HG03342 (cell line): Measurements from ENCODE around the gene MSI2.
A peak's percentile ranks its signal among the peaks of the same experiment; 100 is the strongest.

Experiments used
- ATAC-seq: cut with Tn5 transposase; IDR thresholded peaks from one replicate; pipeline ENCODE4 v1.9.1; 2021; ENCODE audit warnings: mild to moderate bottlenecking, moderate library complexity; ENCODE audit not compliant: unreplicated experiment

Gene MSI2

GRCh38 chr17:57665696-57666095, 409.4 kb downstream of the MSI2 start:
- ATAC-seq = no peak

DNA sequence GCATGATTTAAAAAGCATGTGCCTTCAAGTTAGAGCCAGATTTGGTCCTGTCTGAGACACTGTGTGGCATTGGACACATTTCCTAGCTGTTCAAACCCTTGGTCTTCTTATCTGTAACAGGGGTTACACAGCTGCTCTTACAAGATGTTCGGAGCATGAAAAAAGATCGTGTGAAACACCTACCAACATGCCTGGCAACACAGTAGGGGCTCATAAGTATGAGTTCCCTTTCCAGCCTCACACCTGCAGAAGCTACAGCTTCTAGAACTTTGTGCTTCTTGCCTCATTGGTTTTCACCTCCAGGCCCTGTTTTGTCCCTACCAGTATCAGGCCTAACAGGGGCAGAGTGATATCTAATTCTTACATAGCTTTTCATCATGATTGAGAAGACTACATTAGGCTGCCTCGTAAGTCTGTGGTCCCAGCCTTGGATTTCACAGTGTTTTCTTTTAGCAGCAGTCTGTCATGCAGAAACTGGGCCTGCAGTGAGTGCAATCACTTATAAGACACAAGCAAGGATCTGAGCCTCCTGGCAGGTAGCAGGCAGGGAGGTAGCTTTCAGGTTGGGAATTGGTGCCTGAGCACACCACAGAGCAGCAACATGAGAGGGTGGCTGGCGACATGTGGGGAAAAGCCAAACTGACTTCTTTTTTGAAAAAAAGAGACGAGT, 410.0 kb downstream of the MSI2 start:
- ATAC-seq = no peak

GRCh38 chr17:57666946-57667345, 410.6 kb downstream of the MSI2 start:
- no peak for ATAC-seq

DNA sequence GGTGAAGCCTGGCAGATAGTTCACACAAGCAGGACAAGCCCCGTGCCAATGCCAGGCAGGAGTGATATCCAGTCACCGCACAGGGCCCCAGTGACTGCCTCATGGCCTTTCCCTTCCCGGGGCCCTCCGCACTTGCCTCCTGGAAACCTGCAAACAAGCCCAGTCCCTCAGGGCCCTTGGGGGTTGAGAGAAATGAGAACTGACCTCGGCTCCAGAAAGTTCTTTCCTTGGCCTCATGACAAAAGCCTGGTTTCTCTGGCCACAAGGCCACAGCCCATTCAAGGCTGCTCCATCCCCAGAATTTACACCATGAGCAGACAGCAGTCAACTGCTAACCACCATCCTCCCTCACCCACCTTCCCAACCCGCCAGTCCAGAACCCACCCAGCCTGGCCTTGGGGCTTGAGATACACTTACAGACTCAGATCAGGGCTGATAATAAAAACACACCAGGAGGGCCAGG, 411.2 kb downstream of the MSI2 start:
- ATAC-seq = no peak

- ATAC-seq = no peak
Measured at GRCh38 chr17:57668332-57668731, 412.0 kb downstream of the MSI2 start.

- no peak for ATAC-seq
Measured at GRCh38 chr17:57669671-57670529, 413.6 kb downstream of the MSI2 start.

DNA sequence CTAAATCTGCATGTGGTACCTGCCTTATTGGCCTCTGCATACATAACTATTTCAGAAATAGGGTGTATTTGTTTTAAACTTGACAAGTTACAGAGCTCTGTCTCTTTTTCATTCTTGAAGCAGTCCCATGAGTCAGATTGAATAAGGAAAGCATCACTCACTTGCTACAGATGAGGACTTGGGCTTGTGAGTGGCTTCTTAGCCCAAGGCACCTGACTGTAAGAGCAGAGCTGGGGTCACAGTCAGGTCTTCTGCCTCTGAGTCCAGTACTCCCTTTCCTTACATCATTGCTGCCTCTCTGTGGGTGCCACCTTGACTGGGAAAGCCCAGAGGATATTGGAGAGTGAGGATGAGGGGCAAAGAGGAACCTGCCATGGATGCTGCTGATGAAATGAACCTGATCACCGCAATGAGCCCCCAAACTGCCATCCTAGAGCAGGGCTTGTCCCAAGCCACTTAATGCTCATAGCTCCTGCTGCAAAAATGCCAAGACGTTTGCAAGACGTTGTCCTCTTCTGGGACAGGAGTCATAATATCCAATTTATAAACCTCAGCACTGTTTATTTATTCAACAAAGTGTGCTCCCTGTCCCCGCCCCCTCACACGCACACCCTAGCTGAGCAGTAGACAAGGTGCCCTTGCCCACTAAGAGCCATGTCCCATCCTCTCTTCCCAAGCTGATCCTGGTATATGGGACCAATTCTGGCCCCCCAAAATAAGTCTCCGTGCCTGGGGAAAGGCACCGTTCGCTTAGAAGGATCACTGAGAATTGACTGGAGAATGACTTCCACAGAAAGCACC, 414.6 kb downstream of the MSI2 start:
- no peak for ATAC-seq

GRCh38 chr17:57671667-57672632, 415.6 kb downstream of the MSI2 start:
- peak; percentile 77 for ATAC-seq

DNA sequence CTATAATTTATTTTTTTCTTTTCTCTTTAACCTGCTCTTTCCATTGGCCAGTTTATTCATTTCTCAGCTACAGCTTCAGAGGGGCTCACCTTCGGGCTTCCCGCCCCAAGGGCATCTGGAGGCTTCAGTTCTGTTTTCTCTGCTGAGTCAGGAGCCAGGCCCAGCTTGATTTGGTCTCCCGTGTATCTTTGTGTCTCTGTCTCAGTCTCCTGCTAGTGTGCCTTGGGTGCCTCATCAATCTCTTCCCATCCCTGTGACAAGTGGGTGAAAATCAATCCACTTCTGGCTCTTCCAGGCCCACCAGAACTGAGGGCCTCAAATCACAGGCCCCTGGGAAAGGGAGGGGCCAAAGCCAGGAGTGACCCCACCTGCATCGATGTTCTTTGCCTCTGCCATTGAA, 416.6 kb downstream of the MSI2 start:
- ATAC-seq = no peak

DNA sequence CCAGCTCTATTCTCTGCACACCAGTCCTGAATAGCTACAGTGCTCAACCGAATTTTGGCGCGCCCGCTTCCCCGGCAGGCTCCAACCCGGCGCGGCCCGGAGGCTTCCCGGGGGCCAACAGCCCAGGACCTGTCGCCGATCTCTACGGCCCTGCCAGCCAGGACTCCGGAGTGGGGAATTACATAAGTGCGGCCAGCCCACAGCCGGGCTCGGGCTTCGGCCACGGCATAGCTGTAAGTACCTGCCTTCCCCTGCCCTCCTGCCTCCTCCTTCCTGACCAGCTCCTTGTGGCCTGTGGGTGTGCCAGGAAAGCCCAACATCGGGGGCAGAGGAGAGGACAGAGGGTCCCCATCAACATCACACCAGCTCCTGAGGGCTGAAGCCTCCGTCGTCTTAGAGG, 418.6 kb downstream of the MSI2 start:
- no peak for ATAC-seq

DNA sequence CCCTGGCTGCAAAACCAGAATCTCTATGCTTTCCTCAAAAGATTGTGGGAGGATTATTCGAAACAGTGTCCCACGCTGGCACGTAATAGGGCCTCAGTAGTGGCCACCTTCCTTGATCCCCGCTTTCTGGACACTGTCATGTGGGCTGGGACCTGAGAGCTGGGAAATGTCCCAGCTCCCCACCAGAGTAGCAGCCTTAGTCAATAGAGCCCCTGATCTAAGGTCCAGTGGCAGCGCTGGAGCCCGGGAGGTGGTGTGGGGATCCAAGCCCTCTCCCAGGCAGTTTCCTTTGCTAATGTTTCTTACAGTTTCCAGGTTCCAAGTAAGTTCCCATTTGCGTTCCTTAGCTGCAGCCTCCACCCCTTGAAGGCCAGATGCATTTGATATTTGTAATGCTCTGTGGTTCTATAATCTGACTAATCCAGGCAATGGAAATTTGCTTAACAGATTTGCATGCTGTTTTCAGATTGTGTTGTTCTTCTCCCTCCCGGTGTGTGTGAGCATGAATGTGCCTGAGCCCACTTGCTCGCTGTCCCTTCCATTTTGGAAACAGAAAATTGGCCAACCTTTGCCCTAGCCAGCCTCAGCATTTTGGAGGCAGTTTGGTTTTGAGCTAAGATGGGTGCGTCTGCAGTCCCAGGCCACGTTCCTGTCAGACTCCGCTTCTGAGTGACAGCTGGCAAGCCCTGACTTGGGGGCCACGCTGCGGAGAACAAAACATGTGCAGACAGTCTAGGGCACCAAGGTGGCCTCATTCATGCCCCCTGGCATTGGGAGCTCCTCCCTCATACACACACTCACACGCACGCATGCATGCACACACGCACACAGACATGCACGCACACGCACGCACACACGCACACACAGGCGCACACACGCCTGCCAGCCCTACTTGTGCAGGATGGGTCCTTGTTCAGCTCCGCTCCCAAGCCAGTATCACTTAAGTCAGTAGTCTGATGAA, 419.4 kb downstream of the MSI2 start:
- no peak for ATAC-seq

GRCh38 chr17:57676543-57676942, 420.2 kb downstream of the MSI2 start:
- ATAC-seq = no peak

GRCh38 chr17:57677301-57677700, 421.0 kb downstream of the MSI2 start:
- ATAC-seq = no peak

DNA sequence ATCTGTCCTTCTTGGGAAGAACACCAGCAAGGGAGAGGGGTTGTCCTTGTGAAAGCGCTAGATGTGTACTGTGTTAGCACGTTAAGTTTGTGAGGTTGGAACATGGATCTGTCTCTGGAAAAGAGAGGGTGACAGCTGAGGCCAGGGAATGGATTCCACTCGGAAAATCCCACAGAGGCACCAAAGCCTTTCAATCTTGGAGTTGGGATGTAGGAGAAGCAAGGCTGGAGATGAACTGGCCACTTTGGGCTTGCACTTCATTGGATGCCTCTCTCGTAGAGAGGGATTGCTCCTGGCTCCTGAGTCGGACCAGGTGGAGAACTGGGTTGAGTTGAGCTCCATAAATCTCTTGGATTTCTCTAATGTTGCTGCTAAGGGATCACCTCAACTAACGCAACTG, 421.5 kb downstream of the MSI2 start:
- no peak for ATAC-seq

DNA sequence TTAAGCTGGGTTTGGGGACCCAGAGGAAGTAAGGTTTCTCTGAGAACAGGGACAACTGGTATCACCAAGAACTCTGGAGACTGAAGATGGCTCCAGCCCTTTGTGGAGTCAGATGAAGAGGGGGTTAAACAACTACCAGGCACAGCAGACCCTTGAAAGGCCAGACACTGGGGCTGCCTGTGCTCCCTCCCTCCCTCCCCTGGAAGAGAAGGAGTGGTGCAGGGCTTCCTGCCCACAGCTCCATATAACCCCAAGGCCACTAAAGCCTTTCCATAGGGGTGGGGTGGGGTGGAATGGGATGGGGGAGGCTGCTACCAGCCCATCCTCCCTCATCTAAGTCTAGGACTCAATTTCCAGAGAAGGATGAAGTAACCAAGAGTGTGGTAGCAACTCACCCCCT, 422.1 kb downstream of the MSI2 start:
- ATAC-seq = no peak

GRCh38 chr17:57679356-57679755, 423.0 kb downstream of the MSI2 start:
- no peak for ATAC-seq

- ATAC-seq = no peak
Measured at GRCh38 chr17:57679906-57680695, 423.8 kb downstream of the MSI2 start.

DNA sequence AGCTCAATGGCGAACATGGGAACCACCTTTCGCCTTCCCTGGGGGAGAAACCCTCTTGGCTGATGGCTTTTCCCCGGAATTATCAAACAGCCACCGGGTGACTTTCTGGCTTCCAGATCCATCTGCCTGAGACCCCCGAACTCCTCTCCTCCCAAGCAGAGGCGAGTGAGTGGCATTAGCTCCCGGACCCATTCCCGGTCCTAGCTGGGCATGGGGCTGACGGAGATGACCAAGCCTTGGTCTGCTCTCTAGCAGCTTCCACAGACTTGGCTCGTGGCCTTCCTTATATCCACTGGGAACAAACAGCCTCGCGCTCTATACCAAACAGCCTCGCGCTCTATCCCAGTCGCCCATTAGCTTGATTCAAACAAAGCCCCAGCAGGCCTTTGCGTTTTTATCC, 426.4 kb downstream of the MSI2 start:
- no peak for ATAC-seq
